Hepatocyte (in vitro differentiated cells): Measurements from ENCODE around the gene PARD3B.

Source experiments
- EZH2 ChIP-seq: fragments of 200-600 bp; sonication (generic); IDR thresholded peaks from 2 replicates; pipeline ENCODE4 v1.6.1; 2016; ENCODE audit warnings: antibody characterized with exemption, mild to moderate bottlenecking, borderline replicate concordance
- TF ChIP-seq, protein P1 (sequence below): fragments of 200-600 bp; sonication (generic); IDR thresholded peaks from 2 replicates; pipeline ENCODE4 v1.5.1; 2016; ENCODE audit warnings: antibody characterized with exemption, mild to moderate bottlenecking; ENCODE audit not compliant: poor library complexity

DNA sequence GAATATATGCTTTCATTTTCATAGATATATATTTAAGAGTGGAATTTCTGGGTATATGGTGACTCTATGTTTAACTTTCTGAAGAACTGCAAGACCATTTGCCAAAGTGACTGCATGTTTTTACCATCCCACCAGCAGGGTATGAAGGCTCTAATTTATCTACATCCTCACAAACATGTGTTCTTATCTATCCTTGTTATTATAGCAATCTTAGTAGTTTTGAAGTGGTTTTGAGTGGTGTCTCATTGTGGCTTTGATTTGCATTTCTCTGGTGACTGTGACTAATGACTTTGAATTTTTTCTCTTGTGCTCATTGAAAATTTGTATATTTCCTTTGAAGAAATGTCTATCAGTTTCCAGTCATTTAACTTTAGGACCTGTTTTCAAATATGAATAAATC, 826.9 kb downstream of the PARD3B start:
- TF ChIP-seq, protein P1, sequence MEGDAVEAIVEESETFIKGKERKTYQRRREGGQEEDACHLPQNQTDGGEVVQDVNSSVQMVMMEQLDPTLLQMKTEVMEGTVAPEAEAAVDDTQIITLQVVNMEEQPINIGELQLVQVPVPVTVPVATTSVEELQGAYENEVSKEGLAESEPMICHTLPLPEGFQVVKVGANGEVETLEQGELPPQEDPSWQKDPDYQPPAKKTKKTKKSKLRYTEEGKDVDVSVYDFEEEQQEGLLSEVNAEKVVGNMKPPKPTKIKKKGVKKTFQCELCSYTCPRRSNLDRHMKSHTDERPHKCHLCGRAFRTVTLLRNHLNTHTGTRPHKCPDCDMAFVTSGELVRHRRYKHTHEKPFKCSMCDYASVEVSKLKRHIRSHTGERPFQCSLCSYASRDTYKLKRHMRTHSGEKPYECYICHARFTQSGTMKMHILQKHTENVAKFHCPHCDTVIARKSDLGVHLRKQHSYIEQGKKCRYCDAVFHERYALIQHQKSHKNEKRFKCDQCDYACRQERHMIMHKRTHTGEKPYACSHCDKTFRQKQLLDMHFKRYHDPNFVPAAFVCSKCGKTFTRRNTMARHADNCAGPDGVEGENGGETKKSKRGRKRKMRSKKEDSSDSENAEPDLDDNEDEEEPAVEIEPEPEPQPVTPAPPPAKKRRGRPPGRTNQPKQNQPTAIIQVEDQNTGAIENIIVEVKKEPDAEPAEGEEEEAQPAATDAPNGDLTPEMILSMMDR = no peak
- TF ChIP-seq EZH2 = no peak
